HG03280 (cell line): ENCODE measurements around the gene PRAME.
"Not testable (repeated sequence)": the region's sequence is repeated elsewhere in the genome, so short reads cannot be mapped to it uniquely, and the experiment has no call there.

ENCODE experiments used
- ATAC-seq: cut with Tn5 transposase; IDR thresholded peaks from one replicate; pipeline ENCODE4 v1.9.1; 2021; ENCODE audit warnings: mild to moderate bottlenecking, moderate library complexity; ENCODE audit not compliant: unreplicated experiment

Gene PRAME

GRCh38 chr22:22558972-22559603 is at the start of gene PRAME:
PRAME (minus strand) TSS chr22:22559265; CDS start chr22:22556832, 2,433 bp downstream.
- ATAC-seq: no peak

GRCh38 chr22:22608022-22608421 is 49.0 kb upstream of the PRAME start:
- not testable (repeated sequence) for ATAC-seq

GRCh38 chr22:22605074-22605404 is 46.0 kb upstream of the PRAME start:
- no peak for ATAC-seq

GRCh38 chr22:22604326-22605073 is 45.4 kb upstream of the PRAME start:
- no peak for ATAC-seq

- ATAC-seq: no peak
These were observed 44.4 kb upstream of the PRAME start for GRCh38 chr22:22603470-22603947.

GRCh38 chr22:22600531-22601261 is 41.6 kb upstream of the PRAME start:
- no peak for ATAC-seq

GRCh38 chr22:22599248-22599647 is 40.2 kb upstream of the PRAME start:
- no peak for ATAC-seq

- ATAC-seq: no peak
These were observed 39.1 kb upstream of the PRAME start for GRCh38 chr22:22598144-22598543.

GRCh38 chr22:22595001-22595835 is 36.2 kb upstream of the PRAME start:
- no peak for ATAC-seq

GRCh38 chr22:22593964-22594656 is 35.0 kb upstream of the PRAME start:
- no peak for ATAC-seq

GRCh38 chr22:22593250-22593649 is 34.2 kb upstream of the PRAME start:
- no peak for ATAC-seq

- ATAC-seq: no peak
These were observed 32.6 kb upstream of the PRAME start for GRCh38 chr22:22591348-22592299.

- no peak for ATAC-seq
These were observed 31.2 kb upstream of the PRAME start for GRCh38 chr22:22590136-22590891.

GRCh38 chr22:22588485-22589164 is 29.6 kb upstream of the PRAME start:
- no peak for ATAC-seq

GRCh38 chr22:22587577-22588188 is 28.6 kb upstream of the PRAME start:
- ATAC-seq: no peak

- ATAC-seq: no peak
These were observed 25.7 kb upstream of the PRAME start for GRCh38 chr22:22584722-22585121.

GRCh38 chr22:22583030-22583429 is 24.0 kb upstream of the PRAME start:
- ATAC-seq: no peak
